ENCODE data around the gene METTL25B.
"Not testable (repeated sequence)": the region's sequence is repeated elsewhere in the genome, so short reads cannot be mapped to it uniquely, and the experiment has no call there.

Gene METTL25B

DNA sequence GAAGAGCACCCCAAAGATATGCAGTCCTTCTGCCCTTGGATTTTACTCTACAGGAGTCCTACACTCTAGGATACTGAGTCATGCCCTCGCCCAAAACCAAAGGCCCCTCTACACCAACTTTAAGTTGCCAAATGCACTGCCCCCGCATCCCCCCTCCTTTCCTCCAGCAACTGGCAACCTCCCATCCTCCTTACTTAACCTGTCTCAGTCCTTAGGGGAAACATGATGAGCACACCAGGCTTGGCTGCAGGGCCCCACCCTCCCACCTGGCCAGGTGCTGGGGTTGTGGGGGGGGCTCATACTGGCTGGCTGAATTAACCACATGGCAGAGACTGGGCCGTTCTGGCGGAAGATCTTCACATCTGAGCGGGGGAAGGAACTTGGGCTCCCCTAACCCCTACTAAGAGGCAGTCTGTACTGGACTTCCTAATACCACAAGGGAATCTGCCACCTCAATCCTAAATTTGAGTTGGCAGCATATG, 22.0 kb downstream of the METTL25B start:
- peak; percentile 36 for DNase-seq

DNA sequence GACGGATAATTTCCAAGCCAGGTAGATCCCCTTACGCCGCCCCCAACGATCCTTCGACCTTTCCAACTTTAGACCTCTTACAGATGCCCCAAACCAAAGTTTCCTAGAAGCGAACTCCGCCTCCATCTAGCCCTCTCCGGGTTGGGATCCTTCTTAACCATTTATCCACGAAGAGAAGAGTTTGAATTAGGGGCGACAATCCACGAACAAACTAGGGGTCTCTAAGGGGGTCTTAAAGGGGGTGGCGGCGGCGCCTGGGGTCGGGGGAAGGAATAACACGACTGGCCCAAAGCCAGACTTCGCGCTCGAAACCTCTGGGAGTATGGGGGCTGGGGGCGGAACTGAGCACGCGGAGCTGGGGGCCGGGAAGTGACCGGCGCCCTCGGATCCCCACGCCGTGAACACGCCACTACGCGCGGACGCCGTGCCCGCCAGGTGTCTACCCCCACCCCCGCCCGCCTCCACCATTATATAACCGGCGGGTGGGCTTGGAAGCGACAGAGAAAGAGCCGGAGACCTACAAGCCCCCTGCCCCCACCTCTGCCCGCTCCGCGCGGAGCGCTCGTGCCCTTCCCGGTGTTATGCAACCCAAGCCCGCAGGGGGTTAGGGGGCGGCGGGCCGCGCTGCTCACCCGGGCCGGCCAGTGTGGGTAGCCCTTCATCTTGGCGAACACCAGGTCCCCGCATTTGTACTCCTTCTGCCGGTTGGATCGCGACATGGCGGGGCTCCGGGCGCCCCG, 22.6 kb downstream of the METTL25B start:
- DNase-seq = no peak

DNA sequence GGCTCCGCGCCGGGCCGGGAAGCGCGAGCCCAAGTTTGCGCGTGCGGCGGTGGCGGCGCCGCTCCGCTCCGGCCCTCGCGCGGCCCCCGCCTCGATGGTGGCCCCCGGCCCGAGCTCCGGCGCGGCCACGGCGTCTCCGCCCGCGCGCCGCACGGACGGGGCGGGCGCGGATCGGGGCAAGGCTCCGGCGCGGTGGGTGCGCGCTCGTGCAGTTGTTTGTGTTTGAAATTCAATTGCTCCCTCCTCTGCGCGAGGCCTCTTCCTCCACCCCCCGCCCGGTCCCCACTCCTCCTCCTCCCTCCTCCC, 23.1 kb downstream of the METTL25B start, which contains the start of gene HDGF:
Gene HDGF, minus strand, starts transcription at position 225 of the 306 bp plus-strand sequence. CDS start 246 bp downstream, outside the sequence.
- DNase-seq = no peak

DNA sequence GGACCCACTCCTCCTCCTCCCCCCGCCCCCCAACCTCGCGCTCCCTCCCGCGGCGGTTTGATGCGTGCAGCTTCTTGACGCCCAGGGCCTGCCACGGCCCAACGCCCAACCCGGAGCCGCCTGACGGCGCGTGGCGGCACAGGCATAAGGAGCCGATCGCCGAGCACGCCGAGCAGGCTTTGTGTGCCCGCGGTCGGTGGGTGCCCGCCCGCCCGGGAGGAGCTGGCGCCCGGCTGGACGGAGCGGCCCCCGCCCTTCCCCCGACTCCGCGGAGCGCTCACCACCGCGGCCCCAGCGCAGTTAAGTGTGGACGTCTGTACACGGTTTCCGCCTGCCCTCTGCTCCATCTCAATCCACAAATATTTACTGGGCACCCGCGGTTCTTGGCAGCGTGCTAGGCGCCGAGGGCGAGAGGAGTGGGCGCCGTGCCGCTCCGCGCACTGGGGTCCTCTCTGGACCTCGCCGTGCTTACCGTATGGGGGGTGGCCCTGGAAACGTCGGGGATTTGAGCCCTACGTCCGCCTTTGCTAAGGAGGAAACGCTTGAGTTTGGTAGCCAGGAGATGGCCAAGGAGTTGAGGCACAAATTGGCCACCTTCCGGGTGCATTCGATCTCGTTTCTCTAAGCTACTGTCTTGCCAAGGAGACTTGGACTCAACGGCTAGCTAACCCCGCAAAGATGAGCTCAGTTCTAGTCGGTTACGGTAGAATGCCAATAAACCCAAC, 23.6 kb downstream of the METTL25B start:
- peak; percentile 69 for DNase-seq

DNA sequence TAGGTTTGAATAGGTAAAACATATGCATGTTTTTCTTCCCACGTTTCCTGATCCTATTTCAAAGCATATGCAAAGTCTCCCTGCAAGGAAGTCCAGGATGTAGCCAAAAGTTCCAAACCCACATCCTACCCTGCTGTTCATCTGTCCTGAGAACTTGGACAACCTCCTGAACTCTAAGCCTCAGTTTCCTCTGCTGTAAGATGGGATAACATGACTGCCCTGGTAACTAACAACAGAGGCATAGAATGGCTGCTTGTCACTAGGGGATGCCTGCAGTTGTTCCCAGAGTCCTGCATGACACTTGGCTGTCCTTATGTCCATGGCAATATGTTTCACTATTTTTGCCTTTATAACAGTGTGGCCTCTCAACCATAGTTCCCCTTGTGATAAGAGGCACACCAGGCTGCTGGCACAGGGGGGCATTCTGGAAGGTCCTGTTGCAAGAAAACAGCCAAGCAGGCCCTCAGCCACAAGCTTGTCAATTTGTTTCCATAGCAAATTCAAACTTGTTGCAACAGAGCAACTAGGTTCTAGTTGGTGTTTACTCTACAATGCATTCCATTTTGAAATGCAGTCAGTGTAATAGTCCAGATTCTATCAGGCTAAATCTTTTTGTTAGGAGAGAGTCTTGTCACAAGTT, 24.7 kb downstream of the METTL25B start:
- DNase-seq = no peak

DNA sequence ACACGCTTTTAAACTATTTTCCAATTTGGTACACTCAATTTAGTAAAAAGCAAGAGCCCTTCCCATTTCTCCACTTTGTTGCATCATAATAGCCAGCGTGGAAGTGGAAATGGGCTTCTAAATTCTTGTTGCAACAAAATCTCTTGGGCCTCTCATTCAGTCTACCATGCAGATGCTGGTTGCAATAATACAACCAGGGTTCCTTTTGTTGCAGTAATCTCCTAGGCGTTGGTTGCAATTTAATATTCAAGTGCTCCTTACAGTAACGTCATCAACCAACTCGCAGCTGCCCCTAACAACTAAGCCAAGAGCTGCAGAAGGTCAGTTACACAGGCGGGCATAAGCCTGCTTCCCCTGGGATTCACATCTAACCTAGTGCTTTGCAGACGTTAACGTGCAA, 25.9 kb downstream of the METTL25B start:
- DNase-seq = no peak

DNA sequence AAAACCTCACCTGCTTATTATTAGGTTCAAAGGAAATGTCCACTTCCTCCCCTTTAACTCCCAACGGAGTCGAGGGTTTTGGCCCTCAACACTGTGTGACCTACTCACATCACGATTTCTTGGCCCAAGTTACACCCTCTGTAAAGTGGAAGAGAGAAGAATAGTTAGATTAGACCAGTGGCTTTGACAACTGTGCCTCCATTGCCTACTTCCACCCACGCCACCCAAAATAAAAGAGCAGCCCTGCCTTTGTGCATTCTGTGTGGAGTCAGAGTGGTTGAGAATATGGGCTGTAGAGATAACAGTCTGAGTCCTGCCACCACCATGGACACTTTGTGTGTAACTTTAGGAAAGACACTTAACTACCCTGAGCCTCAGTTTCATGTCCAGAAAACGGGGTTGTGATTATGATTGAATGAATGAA, 27.3 kb downstream of the METTL25B start:
- DNase-seq = no peak

DNA sequence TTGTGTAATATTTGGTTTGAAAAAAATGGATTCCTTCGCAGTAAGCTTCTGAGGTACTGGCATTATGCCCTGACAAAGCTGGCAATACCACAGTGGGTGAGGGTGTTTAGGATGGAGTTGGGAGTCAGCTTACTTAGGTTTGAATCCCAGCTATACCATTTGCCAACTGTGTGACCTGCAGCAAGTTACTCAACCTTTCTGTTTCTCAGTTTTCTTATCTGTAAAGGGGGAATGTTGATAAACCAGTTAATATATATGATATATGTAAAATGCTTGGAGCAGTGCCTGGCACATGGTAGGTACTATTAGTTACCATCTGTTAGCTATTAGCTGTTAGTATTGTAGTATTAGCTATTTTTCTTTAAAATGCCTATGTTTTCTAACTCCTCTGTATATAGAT, 28.1 kb downstream of the METTL25B start:
- no peak for DNase-seq

DNA sequence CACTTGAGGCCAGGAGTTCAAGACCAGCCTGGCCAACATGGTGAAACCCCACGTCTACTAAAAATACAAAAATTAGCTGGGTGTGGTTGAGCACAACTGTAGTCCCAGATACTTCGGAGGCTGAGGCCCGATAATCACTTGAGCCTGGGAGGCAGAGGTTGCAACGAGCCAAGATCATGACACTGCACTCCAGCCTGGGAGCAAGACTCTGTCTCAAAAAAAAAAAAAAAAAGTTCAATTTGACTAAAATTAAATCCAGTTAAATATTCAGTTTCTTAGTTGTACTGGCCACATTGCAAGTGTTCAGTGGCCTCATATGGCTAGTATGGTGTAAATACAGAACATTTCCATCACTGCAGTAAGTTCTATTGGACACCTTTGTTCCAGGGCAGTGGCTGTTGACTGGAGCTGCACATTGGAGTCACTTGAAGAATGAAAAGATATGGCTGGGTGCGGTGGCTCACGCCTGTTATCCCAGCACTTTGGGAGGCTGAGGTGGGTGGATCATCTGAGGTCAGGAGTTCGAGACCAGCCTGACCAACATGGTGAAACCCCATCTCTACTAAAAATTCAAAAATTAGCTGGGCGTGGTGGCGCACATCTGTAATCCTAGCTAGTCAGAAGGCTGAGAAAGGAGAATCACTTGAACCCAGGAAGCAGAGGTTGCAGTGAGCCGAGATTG, 29.4 kb downstream of the METTL25B start:
- DNase-seq = not testable (repeated sequence)

DNA sequence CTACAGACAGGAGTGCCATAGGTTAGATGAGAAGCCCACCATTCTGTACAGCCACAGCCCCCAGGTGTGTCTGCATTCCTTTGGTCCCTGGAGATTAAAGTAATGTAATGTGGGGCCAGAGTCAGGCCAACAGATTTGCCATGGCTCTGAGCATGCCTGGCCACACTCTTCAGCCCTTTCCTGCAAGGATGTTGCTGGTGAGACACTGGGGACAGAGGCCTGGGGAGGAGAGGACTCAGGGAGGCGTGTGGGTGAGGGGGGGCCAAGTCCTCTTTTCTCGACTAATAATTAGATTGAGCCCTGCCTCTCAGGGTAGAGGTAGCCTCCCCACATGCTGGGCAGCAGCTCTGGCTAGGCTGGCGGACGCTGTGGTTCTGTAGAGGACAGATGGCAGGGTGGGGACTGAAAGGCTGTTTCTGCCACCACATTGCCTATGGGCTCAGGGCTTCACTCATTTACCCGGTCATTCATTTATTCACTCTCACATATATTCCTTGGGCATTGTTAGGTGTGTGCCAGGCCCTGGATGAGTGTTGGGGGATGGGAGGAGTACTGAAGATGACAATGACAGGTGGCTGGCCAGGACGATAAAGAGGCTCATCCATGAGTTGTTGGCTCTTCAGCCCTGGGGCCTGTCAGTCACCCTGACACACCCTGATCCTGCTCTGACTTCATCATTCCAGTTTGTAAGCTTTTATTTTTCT, 32.0 kb downstream of the METTL25B start:
- DNase-seq = no peak

DNA sequence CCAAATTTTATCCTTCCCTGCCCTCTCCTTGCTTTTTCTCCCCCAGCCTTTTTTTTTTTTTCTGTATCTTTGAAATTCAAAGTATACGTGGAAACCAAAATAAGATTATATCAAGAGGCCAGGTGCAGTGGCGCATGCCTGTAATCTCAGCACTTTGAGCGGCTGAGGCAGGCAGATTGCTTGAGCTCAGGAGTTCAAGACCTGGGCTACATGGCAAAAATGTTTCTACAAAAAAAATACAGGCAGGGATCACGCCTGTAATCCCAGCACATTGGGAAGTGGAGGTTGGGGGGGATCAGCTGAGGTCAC, 32.5 kb downstream of the METTL25B start:
- no peak for DNase-seq

DNA sequence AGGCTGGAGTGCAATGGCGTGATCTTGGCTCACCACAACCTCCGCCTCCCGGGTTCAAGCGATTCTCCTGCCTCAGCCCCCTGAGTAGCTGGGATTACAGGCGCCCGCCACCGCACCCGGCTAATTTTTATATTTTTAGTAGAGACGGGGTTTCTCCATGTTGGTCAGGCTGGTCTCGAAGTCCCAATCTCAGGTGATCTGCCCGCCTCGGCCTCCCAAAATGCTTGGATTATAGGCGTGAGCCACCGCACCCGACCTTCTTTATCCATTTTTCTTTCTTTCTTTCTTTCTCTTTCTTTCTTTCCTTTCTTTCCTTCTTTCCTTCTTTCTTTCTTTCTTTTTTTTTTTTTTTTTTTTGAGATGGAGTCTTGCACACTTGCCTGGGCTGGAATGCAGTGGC, 36.9 kb downstream of the METTL25B start:
- DNase-seq = not testable (repeated sequence)

DNA sequence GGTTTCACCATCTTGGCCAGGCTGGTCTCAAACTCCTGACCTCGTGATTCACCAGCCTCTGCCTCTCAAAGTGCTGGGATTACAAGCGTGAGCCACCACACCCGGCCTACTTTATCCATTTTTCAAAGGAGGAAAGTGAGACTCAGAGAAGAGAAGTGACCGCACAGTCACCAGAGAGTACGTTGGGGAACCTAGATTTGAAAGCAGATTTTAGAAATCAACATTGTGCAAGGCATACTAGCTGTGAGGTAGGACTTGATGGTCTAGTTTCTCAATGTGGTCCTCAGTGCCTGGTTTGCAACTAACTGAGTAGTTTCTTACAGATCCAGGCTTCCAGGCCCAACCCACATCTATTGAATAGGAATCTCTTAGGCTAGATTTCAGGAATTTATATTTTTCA, 37.4 kb downstream of the METTL25B start:
- no peak for DNase-seq

DNA sequence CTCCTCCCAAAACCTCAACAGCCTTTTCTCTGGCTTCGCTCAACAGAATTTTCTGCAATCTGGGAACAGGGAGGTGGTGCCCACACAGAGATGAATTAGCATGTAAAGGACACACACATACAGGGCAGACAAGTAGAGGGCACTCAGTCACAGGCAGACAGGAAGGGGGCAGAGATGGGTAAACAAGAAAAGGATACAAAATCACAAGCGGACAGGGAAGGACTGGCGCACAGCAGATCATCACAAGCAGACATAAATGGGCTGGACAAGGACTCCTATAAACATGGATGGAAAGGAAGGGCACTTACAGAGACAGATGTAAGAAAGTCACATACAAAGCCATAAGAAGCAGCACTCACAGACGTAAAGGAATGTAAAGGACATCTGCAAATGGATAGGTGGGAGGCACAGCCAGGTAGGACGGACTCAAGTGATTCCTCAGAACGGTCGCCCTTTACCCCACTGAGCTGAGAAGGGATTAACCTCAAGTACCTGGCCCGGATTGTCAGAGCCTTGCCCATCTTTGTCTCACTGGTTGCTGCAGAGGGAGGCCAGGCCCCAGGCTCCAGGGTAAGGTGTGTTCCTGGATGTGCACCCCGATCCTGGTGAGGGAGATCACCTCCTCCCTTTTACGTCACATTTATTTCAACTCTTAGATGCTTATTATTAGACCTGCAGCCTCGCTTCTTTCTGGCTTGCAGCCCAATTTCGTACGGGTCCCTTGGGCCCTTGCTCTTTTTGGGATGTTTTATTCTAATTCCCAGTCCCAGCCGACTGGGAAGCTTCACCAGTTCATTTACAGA, 38.2 kb downstream of the METTL25B start:
- peak; percentile 58 for DNase-seq

DNA sequence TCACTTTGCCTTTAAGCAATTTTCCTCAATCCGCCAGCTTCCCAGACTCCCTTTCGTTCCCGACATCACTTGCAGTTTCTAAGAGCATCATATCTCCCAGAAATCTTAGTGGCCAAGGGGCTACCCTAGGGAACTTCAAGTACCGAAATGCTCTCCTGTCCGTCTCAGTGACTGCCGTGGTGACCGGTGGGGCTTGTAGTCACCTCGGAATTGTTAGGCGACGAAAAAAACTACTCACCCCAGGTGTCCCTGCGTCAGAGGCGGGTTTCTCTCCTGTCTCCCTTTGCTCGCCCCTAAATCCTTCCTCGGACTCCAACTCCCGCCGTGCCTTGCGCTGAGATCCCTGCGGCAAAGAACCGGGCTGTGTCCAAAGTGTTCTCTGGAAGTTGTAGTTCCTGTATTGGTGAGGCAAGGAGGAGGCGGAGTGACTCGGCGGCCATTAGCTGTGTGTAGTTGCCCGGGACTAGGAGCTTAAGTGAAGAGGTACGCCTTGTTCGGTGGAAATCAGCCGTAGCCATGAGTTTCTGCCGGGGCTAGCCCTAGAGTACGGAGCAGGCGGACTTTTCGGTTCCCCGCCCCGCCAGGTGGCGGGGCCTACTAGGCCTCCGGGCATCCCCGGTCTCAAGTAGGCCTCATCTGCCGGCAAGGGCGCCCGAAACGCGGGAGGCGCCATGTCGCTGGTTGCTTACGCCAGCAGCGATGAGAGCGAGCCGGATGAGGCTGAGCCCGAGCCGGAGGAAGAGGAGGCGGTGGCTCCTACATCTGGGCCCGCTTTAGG, 39.0 kb downstream of the METTL25B start, which contains the start of gene PRCC:
Gene PRCC, plus strand, starts transcription at position 435 of the 778 bp plus-strand sequence. Its CDS starts 237 bp downstream, at position 672.
- peak; percentile 99 for DNase-seq

DNA sequence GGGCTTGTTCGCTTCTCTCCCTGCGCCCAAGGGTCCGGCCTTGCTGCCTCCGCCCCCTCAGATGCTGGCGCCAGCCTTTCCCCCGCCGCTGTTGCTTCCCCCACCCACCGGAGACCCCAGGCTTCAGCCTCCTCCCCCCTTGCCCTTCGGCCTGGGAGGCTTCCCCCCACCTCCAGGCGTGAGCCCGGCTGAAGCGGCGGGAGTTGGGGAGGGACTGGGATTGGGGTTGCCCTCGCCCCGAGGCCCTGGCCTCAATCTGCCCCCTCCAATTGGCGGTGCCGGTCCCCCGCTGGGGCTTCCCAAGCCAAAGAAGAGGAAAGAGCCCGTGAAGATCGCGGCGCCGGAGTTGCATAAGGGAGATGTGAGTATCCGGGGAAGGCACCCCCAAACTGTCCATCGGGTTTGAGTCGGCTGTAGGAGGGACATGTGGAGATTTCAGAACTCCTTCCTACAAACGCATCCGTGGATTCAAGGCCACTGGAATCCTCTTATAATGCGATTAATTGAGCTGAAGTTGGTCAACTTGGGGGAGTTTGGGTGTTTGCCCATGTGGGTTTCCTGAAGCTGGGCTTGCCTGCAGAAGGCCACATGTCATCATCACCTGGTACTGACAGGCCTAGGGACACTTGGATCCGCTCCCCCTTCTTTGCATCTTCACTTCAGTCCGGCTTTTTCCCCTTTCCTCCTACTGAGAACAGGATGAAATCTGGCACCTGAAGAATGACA, 39.8 kb downstream of the METTL25B start:
- DNase-seq = peak; percentile 13

DNA sequence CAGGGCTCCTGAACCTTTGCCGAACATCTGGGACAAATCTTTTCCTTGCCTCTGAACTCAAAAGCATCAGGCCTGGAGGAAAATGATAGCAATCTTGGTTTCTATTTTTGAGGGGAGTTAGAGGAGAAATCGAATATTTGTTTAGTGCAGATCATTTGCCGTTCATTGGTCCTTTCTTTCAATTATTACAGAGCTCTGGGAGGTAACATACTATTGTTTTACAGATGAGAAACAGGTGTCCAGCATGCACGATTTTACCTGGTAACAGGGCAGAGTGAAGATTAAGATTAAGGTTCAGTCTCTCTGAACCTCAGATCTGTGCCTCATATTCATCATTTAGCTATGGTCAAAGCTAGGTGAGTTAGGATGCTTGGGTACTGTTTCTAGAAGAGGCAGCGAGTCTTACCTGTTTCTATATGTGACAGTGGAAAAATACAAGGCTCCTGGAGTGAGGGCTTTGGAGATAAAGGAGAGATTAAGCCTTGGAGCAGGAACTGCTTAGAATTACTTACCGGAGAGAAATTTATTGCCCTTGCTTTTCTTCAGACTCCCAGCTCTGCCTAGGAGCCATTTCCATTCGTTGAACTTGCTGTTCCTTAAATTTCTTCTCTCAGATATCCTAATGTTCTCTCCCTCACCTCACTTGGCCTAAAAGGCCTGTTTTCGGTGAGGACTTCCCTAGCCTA, 40.5 kb downstream of the METTL25B start:
- DNase-seq = no peak

DNA sequence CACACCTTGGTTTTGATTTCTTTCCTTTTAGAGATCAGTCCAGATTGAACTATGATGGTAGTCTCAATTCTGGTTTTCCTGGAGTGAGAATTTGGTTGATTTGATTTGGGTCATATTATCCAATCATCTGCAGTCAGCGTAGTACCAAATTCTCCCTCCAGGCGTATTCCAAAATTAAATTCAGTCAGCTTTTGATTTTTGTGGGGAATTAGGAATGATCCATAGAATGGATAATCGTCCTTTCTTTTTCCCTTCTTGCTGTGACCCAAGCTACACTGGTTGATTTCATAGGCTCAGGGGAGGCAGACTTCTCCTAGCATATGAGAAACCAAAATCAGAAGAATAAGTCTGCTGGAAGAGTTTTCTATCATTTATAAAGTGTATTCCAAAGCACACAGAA, 44.0 kb downstream of the METTL25B start:
- DNase-seq = no peak

DNA sequence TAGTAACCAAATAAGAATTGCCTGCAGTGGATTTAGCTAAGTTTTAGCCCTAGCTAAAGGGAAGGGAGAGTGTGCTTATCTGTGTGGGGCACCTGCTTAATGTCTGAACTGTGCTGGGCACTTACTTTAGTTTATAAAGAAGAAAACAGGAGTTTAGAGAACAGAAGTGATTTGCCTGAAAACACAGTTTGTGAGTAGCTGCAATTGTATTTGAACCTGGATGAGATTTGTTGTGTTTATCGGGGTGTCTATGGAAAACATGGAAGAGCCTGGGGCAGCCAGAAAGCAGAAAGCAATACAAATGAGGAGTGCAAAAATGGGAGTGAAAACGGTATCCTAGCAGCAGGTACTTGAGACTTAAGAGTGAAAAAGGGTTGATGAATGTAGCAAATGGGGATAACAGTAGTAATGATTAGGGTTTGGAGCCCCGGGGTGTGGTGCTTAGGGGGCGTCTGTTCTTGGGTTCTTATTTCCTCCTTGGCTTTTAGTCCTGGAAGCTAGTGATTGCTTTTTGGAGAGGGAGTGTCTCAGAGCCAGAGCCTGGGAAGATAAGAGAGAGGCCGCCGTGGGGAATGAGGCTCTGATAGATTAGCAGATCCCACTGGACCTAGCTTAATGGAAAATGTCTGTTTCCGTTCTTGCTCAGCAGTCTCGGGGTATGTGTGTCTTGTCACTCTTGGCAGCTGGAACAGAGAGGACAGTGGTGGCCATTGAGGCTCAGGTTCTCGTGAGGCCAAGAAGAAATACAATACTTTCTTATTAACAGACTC, 44.6 kb downstream of the METTL25B start:
- DNase-seq = no peak
